ENCODE measurements around the gene RNF112.

Gene RNF112

DNA sequence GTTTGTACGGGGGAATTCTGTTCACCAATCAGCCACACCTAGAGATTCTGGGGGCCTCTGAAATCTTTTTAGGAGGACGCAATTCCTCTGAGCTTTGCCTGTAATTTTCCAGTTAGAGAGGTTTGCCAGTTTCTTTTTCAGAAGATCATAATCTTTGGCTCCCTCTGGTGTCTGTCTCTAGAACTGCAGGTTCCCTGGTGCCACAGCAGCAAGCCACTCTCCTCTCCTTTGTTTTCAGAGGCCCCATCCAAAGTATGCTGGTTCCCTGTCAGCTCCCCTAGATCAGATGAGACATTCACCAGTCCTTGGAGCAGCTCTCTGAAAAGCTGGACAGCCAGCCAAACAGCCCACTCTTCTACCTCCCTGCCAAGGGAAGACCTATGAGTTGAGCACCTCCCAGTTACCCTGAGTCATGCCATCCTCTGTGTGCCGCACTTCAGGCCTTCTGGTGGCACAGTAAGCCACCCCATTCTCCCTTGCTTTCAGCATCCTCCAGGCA is 36.1 kb downstream of the RNF112 start:
- H2BK5ac ChIP-seq (ENCODE audit: low read length), result no peak overlapping the region
- peak overlapping the region; percentile 76 for H2AFZ ChIP-seq (ENCODE audit: low read length)
- H3K27me3 ChIP-seq (ENCODE audit: control insufficient read depth in 3 of 3, insufficient read depth in 3 of 3, low read depth in 1 of 3, low read length in 3 of 3), result peaks cover 0 to 16% (median 0%) of the 10 kb centered on the region in 3 experiments
- no peak overlapping the region for H3K4me3 ChIP-seq (ENCODE audit: low read length in 2 of 2)
- WGBS, 2 donors (ENCODE audit: extremely low coverage in 2 of 2, insufficient read length in 2 of 2, insufficient replicate concordance in 1 of 2), result no CpG with 5 or more reads among the region's 3 CpGs
- H3K4me1 ChIP-seq (ENCODE audit: control insufficient read depth in 2 of 2, insufficient read depth in 1 of 2, low read depth in 1 of 2, low read length in 2 of 2), result peaks cover 0 to 2% of the 10 kb centered on the region in 2 donors
- H3K27ac ChIP-seq (replicated peaks; ENCODE audit: low read length), result no peak overlapping the region
- no peak overlapping the region for H2BK15ac ChIP-seq (ENCODE audit: low read length)
- no peak overlapping the region for H3K4me2 ChIP-seq (ENCODE audit: insufficient read depth, low read length, poor library complexity, severe bottlenecking)
- H2BK120ac ChIP-seq (ENCODE audit: low read depth, low read length), result no peak overlapping the region
- no peak overlapping the region for H3K4ac ChIP-seq (ENCODE audit: low read length)
- H3K23ac ChIP-seq (ENCODE audit: low read depth, low read length, poor library complexity), result no peak overlapping the region
- H3K9me3 ChIP-seq (replicated peaks in 1 of 2; ENCODE audit: control insufficient read depth in 2 of 2, insufficient read depth in 1 of 2, low read depth in 1 of 2, low read length in 2 of 2), result peaks cover 6 to 17% of the 10 kb centered on the region in 2 donors
- no peak overlapping the region for H4K91ac ChIP-seq (ENCODE audit: low read depth, low read length, poor library complexity)
- no peak overlapping the region for H3K9ac ChIP-seq (ENCODE audit: low read depth, low read length, poor library complexity)
- H3K18ac ChIP-seq (ENCODE audit: low read length), result peak overlapping the region; percentile 76
- DNase-seq (ENCODE audit: low spot score), result peak; percentile 83
- no peaks in the 10 kb centered on the region for H3K79me1 ChIP-seq (ENCODE audit: low read depth, low read length)
- H2AK5ac ChIP-seq (ENCODE audit: low read depth, low read length), result peak overlapping the region; percentile 56
- peak overlapping the region; percentile 44 for H2BK12ac ChIP-seq (ENCODE audit: low read length)
- H3K14ac ChIP-seq (ENCODE audit: low read length), result no peak overlapping the region
- H3K36me3 ChIP-seq (replicated peaks in 1 of 2; ENCODE audit: control insufficient read depth in 2 of 2, insufficient read depth in 2 of 2, low read length in 2 of 2), result no peaks in the 10 kb centered on the region
- peak overlapping the region; percentile 75 for H4K8ac ChIP-seq (ENCODE audit: low read depth, low read length)

GRCh38 chr17:19448341-19449268 is 37.6 kb downstream of the RNF112 start:
- no peak overlapping the region for H2BK120ac ChIP-seq (ENCODE audit: low read depth, low read length)
- H3K23ac ChIP-seq (ENCODE audit: low read depth, low read length, poor library complexity), result no peak overlapping the region
- peaks cover 0 to 10% of the 10 kb centered on the region in 2 donors for H3K9me3 ChIP-seq (replicated peaks in 1 of 2; ENCODE audit: control insufficient read depth in 2 of 2, insufficient read depth in 1 of 2, low read depth in 1 of 2, low read length in 2 of 2)
- no CpG with 5 or more reads among the region's 8 CpGs for WGBS, 2 donors (ENCODE audit: extremely low coverage in 2 of 2, insufficient read length in 2 of 2, insufficient replicate concordance in 1 of 2)
- H3K27ac ChIP-seq (replicated peaks; ENCODE audit: low read length), result no peak overlapping the region
- H2BK15ac ChIP-seq (ENCODE audit: low read length), result no peak overlapping the region
- H3K79me1 ChIP-seq (ENCODE audit: low read depth, low read length), result no peaks in the 10 kb centered on the region
- no peak overlapping the region for H4K8ac ChIP-seq (ENCODE audit: low read depth, low read length)
- peaks cover 0 to 2% of the 10 kb centered on the region in 2 donors for H3K4me1 ChIP-seq (ENCODE audit: control insufficient read depth in 2 of 2, insufficient read depth in 1 of 2, low read depth in 1 of 2, low read length in 2 of 2)
- H2BK5ac ChIP-seq (ENCODE audit: low read length), result no peak overlapping the region
- no peak for DNase-seq (ENCODE audit: low spot score)
- no peak overlapping the region for H3K4me2 ChIP-seq (ENCODE audit: insufficient read depth, low read length, poor library complexity, severe bottlenecking)
- peaks cover 0 to 16% (median 0%) of the 10 kb centered on the region in 3 experiments for H3K27me3 ChIP-seq (ENCODE audit: control insufficient read depth in 3 of 3, insufficient read depth in 3 of 3, low read depth in 1 of 3, low read length in 3 of 3)
- no peak overlapping the region for H2BK12ac ChIP-seq (ENCODE audit: low read length)
- H3K14ac ChIP-seq (ENCODE audit: low read length), result no peak overlapping the region
- H3K4me3 ChIP-seq (ENCODE audit: low read length in 2 of 2), result no peak overlapping the region
- no peak overlapping the region for H2AK5ac ChIP-seq (ENCODE audit: low read depth, low read length)
- H3K36me3 ChIP-seq (replicated peaks in 1 of 2; ENCODE audit: control insufficient read depth in 2 of 2, insufficient read depth in 2 of 2, low read length in 2 of 2), result no peaks in the 10 kb centered on the region
- no peak overlapping the region for H3K18ac ChIP-seq (ENCODE audit: low read length)
- H2AFZ ChIP-seq (ENCODE audit: low read length), result no peak overlapping the region
- no peak overlapping the region for H4K91ac ChIP-seq (ENCODE audit: low read depth, low read length, poor library complexity)
- no peak overlapping the region for H3K9ac ChIP-seq (ENCODE audit: low read depth, low read length, poor library complexity)
- no peak overlapping the region for H3K4ac ChIP-seq (ENCODE audit: low read length)

DNA sequence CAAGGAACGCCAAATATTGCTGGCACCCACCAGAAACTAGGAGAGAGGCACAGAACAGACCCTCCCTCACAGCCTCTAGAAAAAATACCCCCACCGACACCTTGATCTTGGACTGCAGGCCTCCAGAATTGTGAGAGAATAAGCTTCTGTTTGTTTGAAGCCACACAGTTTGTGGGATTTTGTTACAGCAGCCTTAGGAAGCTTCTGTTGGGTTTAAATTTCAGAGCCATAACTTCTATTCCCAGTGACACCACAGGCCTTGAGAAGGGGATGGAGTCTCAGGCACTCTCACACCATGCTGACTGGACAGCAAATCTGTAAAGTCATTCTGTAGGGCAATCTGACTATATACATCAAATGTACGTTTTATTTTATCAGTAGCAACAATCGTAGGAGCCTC is 38.6 kb downstream of the RNF112 start:
- DNase-seq (ENCODE audit: low spot score), result no peak
- peaks cover 0 to 22% (median 0%) of the 10 kb centered on the region in 3 experiments for H3K27me3 ChIP-seq (ENCODE audit: control insufficient read depth in 3 of 3, insufficient read depth in 3 of 3, low read depth in 1 of 3, low read length in 3 of 3)
- no peak overlapping the region for H3K9ac ChIP-seq (ENCODE audit: low read depth, low read length, poor library complexity)
- H2BK5ac ChIP-seq (ENCODE audit: low read length), result no peak overlapping the region
- no peaks in the 10 kb centered on the region for H3K79me1 ChIP-seq (ENCODE audit: low read depth, low read length)
- no peak overlapping the region for H3K4me3 ChIP-seq (ENCODE audit: low read length in 2 of 2)
- H3K4ac ChIP-seq (ENCODE audit: low read length), result no peak overlapping the region
- H2BK12ac ChIP-seq (ENCODE audit: low read length), result no peak overlapping the region
- H4K8ac ChIP-seq (ENCODE audit: low read depth, low read length), result no peak overlapping the region
- no peak overlapping the region for H4K91ac ChIP-seq (ENCODE audit: low read depth, low read length, poor library complexity)
- no peak overlapping the region for H3K18ac ChIP-seq (ENCODE audit: low read length)
- no peaks in the 10 kb centered on the region for H3K36me3 ChIP-seq (replicated peaks in 1 of 2; ENCODE audit: control insufficient read depth in 2 of 2, insufficient read depth in 2 of 2, low read length in 2 of 2)
- no peak overlapping the region for H3K27ac ChIP-seq (replicated peaks; ENCODE audit: low read length)
- H2AFZ ChIP-seq (ENCODE audit: low read length), result no peak overlapping the region
- H3K4me1 ChIP-seq (ENCODE audit: control insufficient read depth in 2 of 2, insufficient read depth in 1 of 2, low read depth in 1 of 2, low read length in 2 of 2), result peaks cover 0 to 2% of the 10 kb centered on the region in 2 donors
- H2BK15ac ChIP-seq (ENCODE audit: low read length), result no peak overlapping the region
- H2AK5ac ChIP-seq (ENCODE audit: low read depth, low read length), result no peak overlapping the region
- no peak overlapping the region for H3K14ac ChIP-seq (ENCODE audit: low read length)
- no peak overlapping the region for H3K23ac ChIP-seq (ENCODE audit: low read depth, low read length, poor library complexity)
- no peak overlapping the region for H2BK120ac ChIP-seq (ENCODE audit: low read depth, low read length)
- no CpG with 5 or more reads among the region's 4 CpGs for WGBS, 2 donors (ENCODE audit: extremely low coverage in 2 of 2, insufficient read length in 2 of 2, insufficient replicate concordance in 1 of 2)
- no peak overlapping the region for H3K4me2 ChIP-seq (ENCODE audit: insufficient read depth, low read length, poor library complexity, severe bottlenecking)
- peaks cover 0 to 10% of the 10 kb centered on the region in 2 donors for H3K9me3 ChIP-seq (replicated peaks in 1 of 2; ENCODE audit: control insufficient read depth in 2 of 2, insufficient read depth in 1 of 2, low read depth in 1 of 2, low read length in 2 of 2)

GRCh38 chr17:19453296-19453695 is 42.3 kb downstream of the RNF112 start:
- no peak overlapping the region for H2BK120ac ChIP-seq (ENCODE audit: low read depth, low read length)
- no peak overlapping the region for H3K23ac ChIP-seq (ENCODE audit: low read depth, low read length, poor library complexity)
- H2BK5ac ChIP-seq (ENCODE audit: low read length), result no peak overlapping the region
- H3K79me1 ChIP-seq (ENCODE audit: low read depth, low read length), result no peaks in the 10 kb centered on the region
- H3K9ac ChIP-seq (ENCODE audit: low read depth, low read length, poor library complexity), result no peak overlapping the region
- H3K9me3 ChIP-seq (replicated peaks in 1 of 2; ENCODE audit: control insufficient read depth in 2 of 2, insufficient read depth in 1 of 2, low read depth in 1 of 2, low read length in 2 of 2), result no peaks in the 10 kb centered on the region
- no peak for DNase-seq (ENCODE audit: low spot score)
- peaks cover 0 to 31% (median 0%) of the 10 kb centered on the region in 3 experiments for H3K27me3 ChIP-seq (ENCODE audit: control insufficient read depth in 3 of 3, insufficient read depth in 3 of 3, low read depth in 1 of 3, low read length in 3 of 3)
- no peaks in the 10 kb centered on the region for H3K36me3 ChIP-seq (replicated peaks in 1 of 2; ENCODE audit: control insufficient read depth in 2 of 2, insufficient read depth in 2 of 2, low read length in 2 of 2)
- H3K4me2 ChIP-seq (ENCODE audit: insufficient read depth, low read length, poor library complexity, severe bottlenecking), result no peak overlapping the region
- no peak overlapping the region for H4K91ac ChIP-seq (ENCODE audit: low read depth, low read length, poor library complexity)
- H2BK15ac ChIP-seq (ENCODE audit: low read length), result no peak overlapping the region
- peak overlapping the region; percentile 36 for H2AK5ac ChIP-seq (ENCODE audit: low read depth, low read length)
- peak overlapping the region in 1 of 2 donors; percentile 11 for H3K4me3 ChIP-seq (ENCODE audit: low read length in 2 of 2)
- peaks cover 0 to 6% of the 10 kb centered on the region in 2 donors for H3K4me1 ChIP-seq (ENCODE audit: control insufficient read depth in 2 of 2, insufficient read depth in 1 of 2, low read depth in 1 of 2, low read length in 2 of 2)
- no CpG with 5 or more reads among the region's 3 CpGs for WGBS, 2 donors (ENCODE audit: extremely low coverage in 2 of 2, insufficient read length in 2 of 2, insufficient replicate concordance in 1 of 2)
- no peak overlapping the region for H2AFZ ChIP-seq (ENCODE audit: low read length)
- no peak overlapping the region for H3K4ac ChIP-seq (ENCODE audit: low read length)
- H3K27ac ChIP-seq (replicated peaks; ENCODE audit: low read length), result no peak overlapping the region
- no peak overlapping the region for H4K8ac ChIP-seq (ENCODE audit: low read depth, low read length)
- no peak overlapping the region for H3K14ac ChIP-seq (ENCODE audit: low read length)
- no peak overlapping the region for H2BK12ac ChIP-seq (ENCODE audit: low read length)
- H3K18ac ChIP-seq (ENCODE audit: low read length), result peak overlapping the region; percentile 42

All from neuronal stem cell (in vitro differentiated cells).